ENCODE results near the gene NALCN.

- TF ChIP-seq EZH2 (IDR thresholded peaks at IDR 0.05; ENCODE audit: borderline replicate concordance) = no peak
- no peak for TF ChIP-seq EZH2phosphoT487 (IDR thresholded peaks at IDR 0.05; ENCODE audit: low read depth, severe bottlenecking, unreplicated experiment)
These were observed 83.7 kb downstream of the NALCN start for GRCh38 chr13:101332583-101332982.

All from hepatocyte (in vitro differentiated cells).